HG03103 (cell line): ENCODE results near the gene C16orf89.

Source experiments
- ATAC-seq: cut with Tn5 transposase; IDR thresholded peaks from one replicate; pipeline ENCODE4 v1.9.1; 2021; ENCODE audit warnings: low read depth; ENCODE audit not compliant: unreplicated experiment

C16orf89 gene

GRCh38 chr16:5010576-5011329 is 55.0 kb downstream of the C16orf89 start:
- ATAC-seq, result no peak

GRCh38 chr16:5008311-5008731 is 57.4 kb downstream of the C16orf89 start:
- no peak for ATAC-seq

- no peak for ATAC-seq
Observed at GRCh38 chr16:5007256-5007655, 58.5 kb downstream of the C16orf89 start.

- no peak for ATAC-seq
Observed at GRCh38 chr16:5006348-5007193, 59.2 kb downstream of the C16orf89 start.

GRCh38 chr16:5005916-5006315 is 59.8 kb downstream of the C16orf89 start:
- no peak for ATAC-seq

- ATAC-seq, result no peak
Observed at GRCh38 chr16:5004311-5004710, 61.4 kb downstream of the C16orf89 start.

- no peak for ATAC-seq
Observed at GRCh38 chr16:5003828-5004227, 61.9 kb downstream of the C16orf89 start.

- ATAC-seq, result no peak
Observed at GRCh38 chr16:5003211-5003610, 62.5 kb downstream of the C16orf89 start.

GRCh38 chr16:5002699-5003143 is 63.0 kb downstream of the C16orf89 start:
- no peak for ATAC-seq

GRCh38 chr16:5001986-5002385 is 63.8 kb downstream of the C16orf89 start:
- no peak for ATAC-seq

GRCh38 chr16:5001571-5001970 is 64.2 kb downstream of the C16orf89 start:
- ATAC-seq, result no peak

- no peak for ATAC-seq
Observed at GRCh38 chr16:5000573-5001001, 65.2 kb downstream of the C16orf89 start.

- ATAC-seq, result no peak
Observed at GRCh38 chr16:4994719-4995434, 70.9 kb downstream of the C16orf89 start.
